B cell (primary cell): Measurements from ENCODE around the gene AKAP6. TPM values are rescaled to one million over a fixed set of nuclear protein-coding genes. Genes with fewer than 3 reads are reported as not detected.

Experiments
- ATAC-seq: fragments of 200-7000 bp; cut with Tn5 transposase; one replicate; pipeline ENCODE4 v1.10.0; 2021; ENCODE audit warnings: low read depth, mild to moderate bottlenecking, moderate number of reproducible peaks, moderate library complexity
- CTCF ChIA-PET: fragments of 350-600 bp; sonication (Branson Sonifier 250); formaldehyde crosslinking; loops from one replicate; lab custom pipeline; 2021; ENCODE audit warnings: antibody characterized with exemption, inconsistent platforms; lab: Charles Lee
- POLR2A ChIA-PET: fragments of 350-600 bp; sonication (Branson Sonifier 250); formaldehyde crosslinking; loops from one replicate; lab custom pipeline; 2021; ENCODE audit warnings: antibody characterized with exemption; lab: Charles Lee
- DNase-seq: peaks from one replicate; pipeline ENCODE4 v3.0.0; 2013
- H2AFZ ChIP-seq: 2 replicates; pipeline ENCODE4 v1.6.1; 2012; ENCODE audit warnings: mild to moderate bottlenecking, low read depth, low read length; ENCODE audit not compliant: insufficient read depth, poor library complexity, severe bottlenecking
- H3K27ac ChIP-seq, 2 donors: 1 replicate in 1 of 2; 2 replicates in 1 of 2; pipeline ENCODE4 v1.5.1; 2012 to 2013; ENCODE audit warnings: low read length in 2 of 2, mild to moderate bottlenecking in 2 of 2, moderate library complexity in 1 of 2
- H3K27me3 ChIP-seq, 4 experiments: fragments of 200-600 bp in 1 of 4; sonication (generic) in 1 of 4; replicated peaks in 1 of 4; 1 replicate in 2 of 4; 2 replicates in 2 of 4; pipeline versions ENCODE4 v1.6.1 to v1.7.0; 2013 to 2016; ENCODE audit warnings: low read length in 3 of 4, mild to moderate bottlenecking in 2 of 4, mixed read lengths in 1 of 4, moderate library complexity in 1 of 4; ENCODE audit not compliant: insufficient read depth in 4 of 4, control insufficient read depth in 3 of 4; ENCODE audit errors: control extremely low read depth in 1 of 4
- H3K36me3 ChIP-seq, 2 experiments: replicated peaks in 1 of 2; 1 replicate in 1 of 2; 2 replicates in 1 of 2; pipeline versions ENCODE4 v1.6.1 to v1.7.1; 2013; ENCODE audit warnings: low read length in 1 of 2; ENCODE audit not compliant: insufficient read depth in 2 of 2, control insufficient read depth in 1 of 2; ENCODE audit errors: control extremely low read depth in 1 of 2, extremely low read depth in 1 of 2
- H3K4me1 ChIP-seq, 2 donors: fragments of 200-600 bp in 1 of 2; sonication (generic) in 1 of 2; 1 replicate in 1 of 2; 2 replicates in 1 of 2; pipeline versions ENCODE4 v1.5.1 to v1.6.1; 2013 to 2017; ENCODE audit warnings: low read length in 2 of 2; ENCODE audit not compliant: control insufficient read depth in 2 of 2, insufficient read depth in 2 of 2
- H3K4me2 ChIP-seq: replicated peaks from 2 replicates; pipeline ENCODE3; 2012; ENCODE audit warnings: mild to moderate bottlenecking, low read depth, low read length; ENCODE audit not compliant: poor library complexity, severe bottlenecking
- H3K4me3 ChIP-seq, 5 experiments: fragments of 200-600 bp in 1 of 5; sonication (generic) in 1 of 5; 1 replicate in 3 of 5; 2 replicates in 2 of 5; pipeline versions ENCODE4 v1.5.1 to v1.7.0; 2011 to 2016; ENCODE audit warnings: low read length in 4 of 5, mild to moderate bottlenecking in 4 of 5, low read depth in 2 of 5, control low read depth in 1 of 5, moderate library complexity in 1 of 5; ENCODE audit not compliant: insufficient read depth in 1 of 5; ENCODE audit errors: control extremely low read depth in 1 of 5, extremely low read depth in 1 of 5
- H3K79me2 ChIP-seq: fragments of 200-600 bp; sonication (generic); one replicate; pipeline ENCODE4 v1.6.0; 2016; ENCODE audit warnings: low read length; ENCODE audit not compliant: control insufficient read depth, insufficient read depth
- H3K9ac ChIP-seq: fragments of 200-600 bp; sonication (generic); 2 replicates; pipeline ENCODE4 v1.6.1; 2017; ENCODE audit warnings: mild to moderate bottlenecking, low read length, moderate library complexity
- H3K9me3 ChIP-seq, 3 donors: one replicate each; pipeline versions ENCODE4 v1.6.1 to v1.7.1; 2013; ENCODE audit warnings: low read length in 2 of 3; ENCODE audit not compliant: control insufficient read depth in 2 of 3, insufficient read depth in 1 of 3; ENCODE audit errors: control extremely low read depth in 1 of 3
- H4K20me1 ChIP-seq: 2 replicates; pipeline ENCODE4 v1.6.0; 2012; ENCODE audit warnings: mild to moderate bottlenecking, low read length; ENCODE audit not compliant: insufficient read depth, control insufficient read depth, poor library complexity, severe bottlenecking
- H3K27ac Mint-ChIP-seq: one replicate; pipeline ENCODE4 v1.8.0; 2021; ENCODE audit warnings: mixed read lengths
- H3K27me3 Mint-ChIP-seq: one replicate; pipeline ENCODE4 v1.8.0; 2021; ENCODE audit warnings: mixed read lengths
- H3K4me1 Mint-ChIP-seq: one replicate; pipeline ENCODE4 v1.8.0; 2021; ENCODE audit warnings: mixed read lengths
- H3K4me3 Mint-ChIP-seq: one replicate; pipeline ENCODE4 v1.8.0; 2021; ENCODE audit warnings: mixed read lengths
- H3K9me3 Mint-ChIP-seq: one replicate; pipeline ENCODE4 v1.8.0; 2022; ENCODE audit warnings: mixed read lengths; ENCODE audit not compliant: insufficient read depth
- EZH2 ChIP-seq: IDR thresholded peaks from 2 replicates; pipeline ENCODE4 v1.6.1; 2012; ENCODE audit warnings: borderline replicate concordance, low read depth, mild to moderate bottlenecking, moderate library complexity, low read length; ENCODE audit not compliant: insufficient read depth, poor library complexity, severe bottlenecking
- WGBS: methylation state at CpG from one replicate; pipeline ENCODE4 v1.1.5; 2013; ENCODE audit warnings: missing lambda C conversion rate; ENCODE audit not compliant: insufficient coverage; 5-methylcytosine and 5-hydroxymethylcytosine counted together
- intact Hi-C: fragments of 100-400 bp; cut with micrococcal nuclease; formaldehyde crosslinking; loops from one replicate; pipeline ENCODE4 v1.10.0; 2022
- polyA plus RNA-seq: library from polyadenylated mRNA; depleted of rRNA; stranded (reverse); fragments of >200 nt; gene quantifications from 2 replicates; pipeline ENCODE4 v1.2.3, GENCODE V29; 2012
- total RNA-seq, 2 donors: library from RNA; stranded (reverse); fragments of 120-200 nt in 1 of 2; gene quantifications; 1 replicate in 1 of 2; 2 replicates in 1 of 2; pipeline versions ENCODE4 v1.2.3 to v1.2.4, GENCODE V29; 2013 to 2022
- TF ChIP-seq, protein P1 (sequence below): fragments of 200-600 bp; IDR thresholded peaks from one replicate; pipeline ENCODE4 v1.8.0; 2022; ENCODE audit warnings: antibody characterized with exemption, mild to moderate bottlenecking

AKAP6 gene
- total and polyA plus RNA-seq, 2 donors (not counting 1 experiment from before 2014, with no cell fraction given) = 1.4 to 2.8 TPM

DNA sequence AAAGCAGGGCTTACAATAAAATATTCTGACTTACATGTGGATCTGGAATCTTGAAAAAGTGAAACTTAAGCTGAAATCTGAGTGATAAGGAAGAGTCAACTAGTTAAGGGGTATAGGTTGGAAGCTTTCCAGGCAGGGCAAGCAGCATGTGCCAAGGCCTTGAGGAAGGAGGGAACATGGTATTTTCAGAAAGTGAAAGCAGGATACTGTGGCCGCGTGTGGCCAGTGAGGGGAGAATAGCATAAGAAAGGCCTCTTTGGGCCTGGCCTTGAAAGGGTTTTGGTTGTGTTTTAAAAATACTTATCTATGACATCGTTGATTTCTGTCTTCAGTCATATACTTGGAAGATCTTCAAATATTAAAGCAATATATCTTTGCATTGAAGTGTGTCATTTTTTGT is 213.4 kb downstream of the AKAP6 start:
- no peak for TF ChIP-seq EZH2
- TF ChIP-seq, protein P1, sequence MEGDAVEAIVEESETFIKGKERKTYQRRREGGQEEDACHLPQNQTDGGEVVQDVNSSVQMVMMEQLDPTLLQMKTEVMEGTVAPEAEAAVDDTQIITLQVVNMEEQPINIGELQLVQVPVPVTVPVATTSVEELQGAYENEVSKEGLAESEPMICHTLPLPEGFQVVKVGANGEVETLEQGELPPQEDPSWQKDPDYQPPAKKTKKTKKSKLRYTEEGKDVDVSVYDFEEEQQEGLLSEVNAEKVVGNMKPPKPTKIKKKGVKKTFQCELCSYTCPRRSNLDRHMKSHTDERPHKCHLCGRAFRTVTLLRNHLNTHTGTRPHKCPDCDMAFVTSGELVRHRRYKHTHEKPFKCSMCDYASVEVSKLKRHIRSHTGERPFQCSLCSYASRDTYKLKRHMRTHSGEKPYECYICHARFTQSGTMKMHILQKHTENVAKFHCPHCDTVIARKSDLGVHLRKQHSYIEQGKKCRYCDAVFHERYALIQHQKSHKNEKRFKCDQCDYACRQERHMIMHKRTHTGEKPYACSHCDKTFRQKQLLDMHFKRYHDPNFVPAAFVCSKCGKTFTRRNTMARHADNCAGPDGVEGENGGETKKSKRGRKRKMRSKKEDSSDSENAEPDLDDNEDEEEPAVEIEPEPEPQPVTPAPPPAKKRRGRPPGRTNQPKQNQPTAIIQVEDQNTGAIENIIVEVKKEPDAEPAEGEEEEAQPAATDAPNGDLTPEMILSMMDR = no peak
- H4K20me1 ChIP-seq = no peaks in the 10 kb centered on the region
- Mint-ChIP-seq H3K9me3 (no peaks in the 10 kb centered on the region), H3K27ac (no peak overlapping the region), H3K4me1 (no peaks in the 10 kb centered on the region), H3K27me3 (no peaks in the 10 kb centered on the region), H3K4me3 (no peak overlapping the region)
- H3K4me1 ChIP-seq = no peaks in the 10 kb centered on the region
- CTCF ChIA-PET = no interaction called here
- no peak overlapping the region for H3K4me2 ChIP-seq
- H3K9ac ChIP-seq = no peak overlapping the region
- intact Hi-C loops = no loop called here
- no peak for ATAC-seq
- DNase-seq = no peak
- no peak overlapping the region for H3K27ac ChIP-seq
- H3K27me3 ChIP-seq = no peaks in the 10 kb centered on the region
- no peaks in the 10 kb centered on the region for H3K79me2 ChIP-seq
- no peak overlapping the region for H2AFZ ChIP-seq
- H3K4me3 ChIP-seq = no peak overlapping the region
- no peaks in the 10 kb centered on the region for H3K36me3 ChIP-seq
- POLR2A ChIA-PET = no interaction called here
- no peaks in the 10 kb centered on the region for H3K9me3 ChIP-seq
- WGBS = no CpG with 5 or more reads among the region's 3 CpGs

- intact Hi-C loops = no loop called here
- CTCF ChIA-PET = no interaction called here
- WGBS = 100% methylated on average over 3 of the region's 4 CpGs
These were observed 216.0 kb downstream of the AKAP6 start for GRCh38 chr14:32545095-32545494.

More at GRCh38 chr14:32545095-32545494, 216.0 kb downstream of the AKAP6 start:
- ATAC-seq (no peak), DNase-seq (no peak)
- Histone ChIP-seq H3K9me3 (no peaks in the 10 kb centered on the region), H4K20me1 (no peaks in the 10 kb centered on the region), H3K4me1 (no peaks in the 10 kb centered on the region), H3K4me3 (no peak overlapping the region), H3K27ac (no peak overlapping the region), H3K79me2 (no peaks in the 10 kb centered on the region), H3K4me2 (no peak overlapping the region), H3K9ac (no peak overlapping the region), H2AFZ (no peak overlapping the region), H3K36me3 (no peaks in the 10 kb centered on the region), H3K27me3 (no peaks in the 10 kb centered on the region)
- POLR2A ChIA-PET = no interaction called here
- Mint-ChIP-seq H3K27me3 (no peaks in the 10 kb centered on the region), H3K4me3 (no peak overlapping the region), H3K9me3 (no peaks in the 10 kb centered on the region), H3K4me1 (no peaks in the 10 kb centered on the region), H3K27ac (no peak overlapping the region)
- no peak for TF ChIP-seq EZH2
- TF ChIP-seq, protein P1 = no peak
